K562 (cell line): Measurements from ENCODE around the gene SERF2. TPM values are rescaled to one million over a fixed set of nuclear protein-coding genes. Genes with fewer than 3 reads are reported as not detected.
A peak's percentile ranks its signal among the peaks of the same experiment; 100 is the strongest.

ENCODE experiments used
- ARID3B ChIP-seq: fragments of 250-450 bp; sonication (Bioruptor Pico); IDR thresholded peaks from 2 replicates; pipeline ENCODE4 v1.4.0; 2020; ENCODE audit warnings: borderline replicate concordance
- CBX8 ChIP-seq: fragments of 200-600 bp; sonication (generic); IDR thresholded peaks from 2 replicates; pipeline ENCODE4 v1.6.1; 2012; ENCODE audit warnings: borderline replicate concordance, mixed run types, low read depth, mild to moderate bottlenecking, moderate library complexity, mixed read lengths, low read length, control low read depth, inconsistent platforms; ENCODE audit not compliant: poor library complexity, severe bottlenecking; ENCODE audit errors: extremely low read depth
- CXXC5 ChIP-seq: fragments of 250-450 bp; sonication (Bioruptor Pico); IDR thresholded peaks from 2 replicates; pipeline ENCODE4 v1.8.0; 2022; ENCODE audit warnings: inconsistent platforms, mild to moderate bottlenecking, moderate library complexity
- DPF2 ChIP-seq: fragments of 450-650 bp; IDR thresholded peaks from 2 replicates; pipeline ENCODE4 v1.6.1; 2016
- ELF1 ChIP-seq: fragments of 200-800 bp; sonication (Bioruptor generic); IDR thresholded peaks from 2 replicates; pipeline ENCODE4 v1.6.1; 2016; ENCODE audit warnings: missing genetic modification characterization, missing compliant biosample characterization
- FOXA3 ChIP-seq, 2 experiments: fragments of 450-650 bp in 1 of 2; sonication (generic) in 1 of 2; formaldehyde crosslinking; IDR thresholded peaks in 1 of 2; conservative IDR thresholded peaks in 1 of 2; 2 replicates each; pipeline versions ENCODE4 v1.4.0 to v1.8.0; 2020 to 2022; ENCODE audit warnings: mild to moderate bottlenecking in 2 of 2, missing genetic modification reagents in 1 of 2
- FOXJ2 ChIP-seq: fragments of 200-800 bp; sonication (Bioruptor generic); IDR thresholded peaks from 2 replicates; pipeline ENCODE4 v1.6.1; 2016; ENCODE audit warnings: missing genetic modification characterization, missing compliant biosample characterization
- KLF16 ChIP-seq: IDR thresholded peaks from 2 replicates; pipeline ENCODE4 v1.6.1; 2016; ENCODE audit warnings: antibody characterized with exemption
- NCOA6 ChIP-seq: fragments of 450-650 bp; IDR thresholded peaks from 2 replicates; pipeline ENCODE4 v1.6.1; 2017; ENCODE audit warnings: mild to moderate bottlenecking
- NEUROD1 ChIP-seq: fragments of 150-350 bp; IDR thresholded peaks from 2 replicates; pipeline ENCODE4 v1.6.1; 2014; ENCODE audit warnings: borderline replicate concordance, low read length, low read depth; ENCODE audit not compliant: partially characterized antibody
- NFATC3 ChIP-seq: fragments of 450-650 bp; IDR thresholded peaks from 2 replicates; pipeline ENCODE4 v1.6.1; 2017; ENCODE audit warnings: mild to moderate bottlenecking
- NFYB ChIP-seq: IDR thresholded peaks from 2 replicates; pipeline ENCODE4 v1.6.1; 2011; ENCODE audit warnings: mild to moderate bottlenecking, moderate library complexity; ENCODE audit not compliant: insufficient read length; ENCODE audit errors: extremely low read depth
- POLR2AphosphoS2 ChIP-seq: IDR thresholded peaks from 2 replicates; pipeline ENCODE4 v1.6.1; 2012; ENCODE audit warnings: low read length, improper control_type of control experiment
- TRIM24 ChIP-seq, 2 experiments: fragments of 450-650 bp; IDR thresholded peaks; 2 replicates each; pipeline ENCODE4 v1.6.1; 2016
- ZFP30 ChIP-seq: fragments of 250-450 bp; sonication (Bioruptor Pico); IDR thresholded peaks from 2 replicates; pipeline ENCODE4 v1.8.0; 2022; ENCODE audit warnings: moderate library complexity, mild to moderate bottlenecking, inconsistent platforms, borderline replicate concordance
- ZFX ChIP-seq: sonication (generic); formaldehyde crosslinking; IDR thresholded peaks from 2 replicates; pipeline ENCODE4 v1.8.0; 2022; ENCODE audit warnings: mild to moderate bottlenecking, missing genetic modification reagents, moderate library complexity
- ZNF639 ChIP-seq, 2 experiments: fragments of 200-800 bp in 1 of 2; sonication (Bioruptor generic) in 1 of 2; sonication (generic) in 1 of 2; formaldehyde crosslinking in 1 of 2; IDR thresholded peaks in 1 of 2; conservative IDR thresholded peaks in 1 of 2; 2 replicates each; pipeline versions ENCODE4 v1.5.0 to v1.6.1; 2016 to 2020; ENCODE audit warnings: missing compliant biosample characterization in 1 of 2, missing genetic modification characterization in 1 of 2, missing genetic modification reagents in 1 of 2
- ZNF764 ChIP-seq: fragments of 250-450 bp; sonication (Bioruptor Pico); IDR thresholded peaks from 2 replicates; pipeline ENCODE4 v1.4.0; 2020; ENCODE audit warnings: low read depth, mild to moderate bottlenecking, moderate library complexity
- polyA plus RNA-seq, 8 experiments: library from polyadenylated mRNA; depleted of rRNA in 4 of 8; stranded (reverse) in 5 of 8; unstranded in 3 of 8; fragments of >200 nt; fragmentation: Nextera tagmentation in 2 of 8; fragmentation: Illumina TruSeq in 1 of 8; extraction: Ambion mirVana in 2 of 8; extraction: Trizol in 1 of 8; gene quantifications; 2 replicates each; pipeline versions ENCODE4 v1.2.1 to v1.2.3, GENCODE V29; 2011 to 2014; ENCODE audit warnings: inconsistent platforms in 1 of 8, missing spikeins in 1 of 8
- total RNA-seq, 7 experiments: library from RNA; depleted of rRNA in 6 of 7; stranded (reverse); fragments of >200 nt in 6 of 7; fragmentation: Illumina TruSeq in 2 of 7; extraction: Trizol in 2 of 7; gene quantifications; 2 replicates each; pipeline versions ENCODE4 v1.2.1 to v1.2.3, GENCODE V29; 2011 to 2021; ENCODE audit warnings: low replicate concordance in 1 of 7
- TF ChIP-seq, protein P1 (sequence below), 2 experiments: IDR thresholded peaks; 2 replicates each; pipeline ENCODE4 v1.6.1; 2011; ENCODE audit warnings: borderline replicate concordance in 1 of 2, control low read depth in 1 of 2, low read depth in 1 of 2, low read length in 1 of 2, mild to moderate bottlenecking in 1 of 2, mixed read lengths in 1 of 2, moderate library complexity in 1 of 2; ENCODE audit not compliant: insufficient read depth in 1 of 2, insufficient read length in 1 of 2, poor library complexity in 1 of 2, severe bottlenecking in 1 of 2; ENCODE audit errors: extremely low read depth in 1 of 2
- TF ChIP-seq, protein P2 (sequence below): sonication (generic); formaldehyde crosslinking; IDR thresholded peaks from 2 replicates; pipeline ENCODE4 v1.8.0; 2022; ENCODE audit warnings: mild to moderate bottlenecking, low read depth, missing genetic modification reagents
- TF ChIP-seq, protein P3 (sequence below): sonication (generic); formaldehyde crosslinking; IDR thresholded peaks from 2 replicates; pipeline ENCODE4 v1.9.0; 2022; ENCODE audit warnings: mild to moderate bottlenecking, missing genetic modification reagents

Gene SERF2
- total and polyA plus RNA-seq, 9 of the 15 experiments (the other 6 are each of a cell fraction or from before 2014, with no cell fraction given), result 497 to 3,360 (median 867) TPM

DNA sequence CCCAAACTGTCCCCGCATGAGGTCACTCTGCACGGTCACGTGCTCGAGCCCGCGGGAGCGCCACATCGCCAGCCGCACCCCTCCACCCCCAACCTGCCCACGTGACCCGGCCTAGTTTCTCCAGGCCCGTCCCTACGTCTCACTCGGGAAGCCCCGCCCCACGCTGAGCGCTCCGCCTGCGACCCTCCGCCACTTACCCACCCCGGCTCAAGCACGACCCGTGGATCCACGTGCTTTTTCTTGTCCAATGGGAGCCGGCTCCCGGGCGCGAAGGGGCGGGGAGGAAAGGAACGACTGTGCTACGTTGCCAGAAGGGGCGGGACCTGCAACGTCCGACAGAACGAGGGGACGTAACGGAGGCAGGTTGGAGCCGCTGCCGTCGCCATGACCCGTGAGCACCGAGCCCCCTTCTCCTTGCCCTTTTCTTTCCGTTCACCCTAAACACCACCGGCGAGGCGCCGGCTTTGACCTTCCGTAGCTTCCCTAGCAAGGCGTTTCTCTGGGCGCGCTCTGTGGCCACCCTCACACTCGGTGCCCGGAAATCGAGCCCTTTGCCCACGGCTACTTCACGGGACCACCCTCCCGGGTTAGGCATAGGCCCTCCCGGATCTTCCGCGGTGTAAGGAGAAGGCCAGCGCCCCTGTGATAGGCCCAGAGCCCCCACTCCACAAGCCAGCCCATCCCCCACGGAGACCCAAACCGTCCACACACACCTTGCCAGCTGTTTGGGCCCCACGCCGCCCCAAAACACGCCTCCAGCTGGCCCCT, at the start of gene SERF2 (continued):
- TF ChIP-seq ZNF639 (CRISPR knock-in tag; conservative IDR thresholded peaks at IDR 0.05 in 1 of 2, IDR thresholded peaks at IDR 0.05 in 1 of 2), result peak in 1 of 2 experiments; percentile 89; a peak in 2 of 4 replicates
- no peak for TF ChIP-seq NCOA6
- no peak for TF ChIP-seq NFATC3
- TF ChIP-seq, protein P1, sequence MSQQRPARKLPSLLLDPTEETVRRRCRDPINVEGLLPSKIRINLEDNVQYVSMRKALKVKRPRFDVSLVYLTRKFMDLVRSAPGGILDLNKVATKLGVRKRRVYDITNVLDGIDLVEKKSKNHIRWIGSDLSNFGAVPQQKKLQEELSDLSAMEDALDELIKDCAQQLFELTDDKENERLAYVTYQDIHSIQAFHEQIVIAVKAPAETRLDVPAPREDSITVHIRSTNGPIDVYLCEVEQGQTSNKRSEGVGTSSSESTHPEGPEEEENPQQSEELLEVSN (IDR thresholded peaks at IDR 0.05; ENCODE audit: borderline replicate concordance in 1 of 2, extremely low read depth in 1 of 2, insufficient read depth in 1 of 2, insufficient read length in 1 of 2, low read depth in 1 of 2, low read length in 1 of 2, poor library complexity in 1 of 2, severe bottlenecking in 1 of 2), result peak; percentile 92 to 97
- TF ChIP-seq NEUROD1, result no peak
- peak; percentile 75; the same call in 1 of the 2 replicates for TF ChIP-seq ZFX (CRISPR knock-in tag)
- peak; percentile 84; the same call in 1 of the 2 replicates for TF ChIP-seq POLR2AphosphoS2
- peak; percentile 75 for TF ChIP-seq NFYB
- TF ChIP-seq ZFP30 (CRISPR knock-in tag), result no peak
- no peak for TF ChIP-seq TRIM24 (IDR thresholded peaks at IDR 0.05)
- TF ChIP-seq CXXC5, result peak; percentile 87
- 0 out of 2 replicates have a peak, but pooled peaks have one; percentile 66 for TF ChIP-seq FOXJ2 (tag)
- no peak for TF ChIP-seq CBX8
- no peak for TF ChIP-seq ZNF764 (CRISPR knock-in tag)
- no peak for TF ChIP-seq DPF2
- no peak for TF ChIP-seq ELF1 (tag)
- TF ChIP-seq KLF16, result no peak
- TF ChIP-seq, protein P2, sequence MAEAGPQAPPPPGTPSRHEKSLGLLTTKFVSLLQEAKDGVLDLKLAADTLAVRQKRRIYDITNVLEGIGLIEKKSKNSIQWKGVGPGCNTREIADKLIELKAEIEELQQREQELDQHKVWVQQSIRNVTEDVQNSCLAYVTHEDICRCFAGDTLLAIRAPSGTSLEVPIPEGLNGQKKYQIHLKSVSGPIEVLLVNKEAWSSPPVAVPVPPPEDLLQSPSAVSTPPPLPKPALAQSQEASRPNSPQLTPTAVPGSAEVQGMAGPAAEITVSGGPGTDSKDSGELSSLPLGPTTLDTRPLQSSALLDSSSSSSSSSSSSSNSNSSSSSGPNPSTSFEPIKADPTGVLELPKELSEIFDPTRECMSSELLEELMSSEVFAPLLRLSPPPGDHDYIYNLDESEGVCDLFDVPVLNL (CRISPR knock-in tag), result 0 out of 2 replicates have a peak, but pooled peaks have one; percentile 66
- no peak for TF ChIP-seq ARID3B (CRISPR knock-in tag)
- TF ChIP-seq, protein P3, sequence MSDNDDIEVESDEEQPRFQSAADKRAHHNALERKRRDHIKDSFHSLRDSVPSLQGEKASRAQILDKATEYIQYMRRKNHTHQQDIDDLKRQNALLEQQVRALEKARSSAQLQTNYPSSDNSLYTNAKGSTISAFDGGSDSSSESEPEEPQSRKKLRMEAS (CRISPR knock-in tag), result peak; percentile 97
- TF ChIP-seq FOXA3 (CRISPR knock-in tag; conservative IDR thresholded peaks at IDR 0.05 in 1 of 2, IDR thresholded peaks at IDR 0.05 in 1 of 2), result no peak
